Osteocyte (in vitro differentiated cells): ENCODE measurements around the gene PKDREJ. TPM values are rescaled to one million over a fixed set of nuclear protein-coding genes. Genes with fewer than 3 reads are reported as not detected.

Source experiments
- DNase-seq: peaks from one replicate; pipeline ENCODE4 v3.0.0; 2021; ENCODE audit warnings: mixed read lengths; ENCODE audit not compliant: unreplicated experiment; ENCODE audit errors: extremely low spot score
- H3K27ac Mint-ChIP-seq: one replicate; pipeline ENCODE4 v1.8.0; 2021; ENCODE audit warnings: mild to moderate bottlenecking, mixed read lengths; ENCODE audit not compliant: unreplicated experiment
- H3K27me3 Mint-ChIP-seq: one replicate; pipeline ENCODE4 v1.8.0; 2021; ENCODE audit warnings: mixed read lengths; ENCODE audit not compliant: unreplicated experiment
- H3K36me3 Mint-ChIP-seq: one replicate; pipeline ENCODE4 v1.8.0; 2021; ENCODE audit warnings: mixed read lengths; ENCODE audit not compliant: unreplicated experiment
- H3K4me1 Mint-ChIP-seq: one replicate; pipeline ENCODE4 v1.8.0; 2021; ENCODE audit warnings: mixed read lengths; ENCODE audit not compliant: unreplicated experiment
- H3K4me3 Mint-ChIP-seq: one replicate; pipeline ENCODE4 v1.8.0; 2021; ENCODE audit warnings: mild to moderate bottlenecking, moderate library complexity, mixed read lengths; ENCODE audit not compliant: unreplicated experiment
- H3K9me3 Mint-ChIP-seq: one replicate; pipeline ENCODE4 v1.8.0; 2021; ENCODE audit warnings: mixed read lengths; ENCODE audit not compliant: unreplicated experiment
- total RNA-seq: library from RNA; stranded (reverse); gene quantifications from 2 replicates; pipeline ENCODE4 v1.2.1, GENCODE V29; 2021
- TF ChIP-seq, protein P1 (sequence below): fragments of 200-600 bp; sonication (generic); IDR thresholded peaks from 2 replicates; pipeline ENCODE4 v1.5.0; 2021; ENCODE audit warnings: antibody characterized with exemption, mild to moderate bottlenecking, moderate library complexity

Gene PKDREJ
- total RNA-seq, 1 donor from 2014 or later, result not detected

DNA sequence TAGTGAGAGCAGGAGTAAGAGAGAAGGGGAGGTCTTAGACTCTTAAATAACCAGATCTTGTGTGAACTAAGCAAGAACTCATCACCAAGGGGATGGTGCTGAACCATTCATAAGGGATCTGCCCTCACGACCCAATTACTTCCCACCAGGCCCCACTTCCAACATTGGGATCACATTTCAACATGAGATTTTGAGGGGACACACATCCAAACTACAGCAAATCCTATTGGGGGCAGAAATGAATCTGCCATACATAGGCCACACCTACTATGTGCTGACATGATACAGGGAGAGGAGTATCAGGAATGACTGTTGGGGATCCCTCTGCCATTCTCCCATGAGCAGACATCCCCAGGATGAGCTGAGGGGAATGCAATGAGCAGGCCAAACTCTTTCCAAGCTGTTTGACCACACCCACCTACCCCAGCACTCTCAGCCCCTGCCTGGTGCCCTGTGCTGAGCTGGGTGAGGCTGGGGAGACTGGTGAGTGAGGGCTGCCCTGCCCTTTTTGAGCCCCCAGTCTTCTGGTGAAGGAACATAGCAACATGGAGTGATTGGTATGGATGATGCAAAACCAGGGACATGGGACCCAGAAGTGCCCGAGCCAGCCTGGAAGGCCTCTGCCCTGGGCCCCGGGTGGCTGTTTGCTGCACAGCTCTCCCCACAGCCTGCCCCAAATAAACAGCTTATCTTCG is 32.3 kb upstream of the PKDREJ start:
- no peak for DNase-seq
- Mint-ChIP-seq H3K36me3 (peaks cover 18% of the 10 kb centered on the region), H3K27me3 (no peaks in the 10 kb centered on the region), H3K4me1 (peaks cover 42% of the 10 kb centered on the region), H3K4me3 (peak overlapping the region; percentile 89), H3K9me3 (peaks cover 2% of the 10 kb centered on the region), H3K27ac (peak overlapping the region; percentile 97)
- TF ChIP-seq, protein P1, sequence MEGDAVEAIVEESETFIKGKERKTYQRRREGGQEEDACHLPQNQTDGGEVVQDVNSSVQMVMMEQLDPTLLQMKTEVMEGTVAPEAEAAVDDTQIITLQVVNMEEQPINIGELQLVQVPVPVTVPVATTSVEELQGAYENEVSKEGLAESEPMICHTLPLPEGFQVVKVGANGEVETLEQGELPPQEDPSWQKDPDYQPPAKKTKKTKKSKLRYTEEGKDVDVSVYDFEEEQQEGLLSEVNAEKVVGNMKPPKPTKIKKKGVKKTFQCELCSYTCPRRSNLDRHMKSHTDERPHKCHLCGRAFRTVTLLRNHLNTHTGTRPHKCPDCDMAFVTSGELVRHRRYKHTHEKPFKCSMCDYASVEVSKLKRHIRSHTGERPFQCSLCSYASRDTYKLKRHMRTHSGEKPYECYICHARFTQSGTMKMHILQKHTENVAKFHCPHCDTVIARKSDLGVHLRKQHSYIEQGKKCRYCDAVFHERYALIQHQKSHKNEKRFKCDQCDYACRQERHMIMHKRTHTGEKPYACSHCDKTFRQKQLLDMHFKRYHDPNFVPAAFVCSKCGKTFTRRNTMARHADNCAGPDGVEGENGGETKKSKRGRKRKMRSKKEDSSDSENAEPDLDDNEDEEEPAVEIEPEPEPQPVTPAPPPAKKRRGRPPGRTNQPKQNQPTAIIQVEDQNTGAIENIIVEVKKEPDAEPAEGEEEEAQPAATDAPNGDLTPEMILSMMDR, result no peak

DNA sequence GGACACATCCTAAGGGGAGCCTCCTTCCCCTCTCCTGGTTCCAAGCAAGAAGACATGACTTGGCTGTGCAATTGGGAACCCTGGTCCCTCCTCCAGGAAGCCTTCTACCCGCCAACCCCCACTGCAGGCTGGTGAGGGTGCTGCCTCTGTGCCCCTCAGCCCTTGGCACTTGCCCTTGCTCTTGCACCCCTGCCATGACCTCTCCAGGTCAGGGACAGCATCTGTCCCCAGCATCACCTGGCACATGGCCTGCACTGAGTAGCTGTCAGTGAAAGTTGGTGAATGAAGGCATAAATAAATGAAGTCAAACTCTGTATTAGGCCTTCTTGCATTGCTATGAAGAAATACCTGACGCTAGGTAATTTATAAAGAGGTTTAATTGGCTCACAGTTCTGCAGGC is 31.6 kb upstream of the PKDREJ start:
- H3K27ac Mint-ChIP-seq, result peak overlapping the region; percentile 62
- peaks cover 2% of the 10 kb centered on the region for H3K9me3 Mint-ChIP-seq
- peaks cover 18% of the 10 kb centered on the region for H3K36me3 Mint-ChIP-seq
- no peaks in the 10 kb centered on the region for H3K27me3 Mint-ChIP-seq
- TF ChIP-seq, protein P1, result no peak
- H3K4me3 Mint-ChIP-seq, result no peak overlapping the region
- H3K4me1 Mint-ChIP-seq, result peaks cover 40% of the 10 kb centered on the region
- DNase-seq, result no peak

DNA sequence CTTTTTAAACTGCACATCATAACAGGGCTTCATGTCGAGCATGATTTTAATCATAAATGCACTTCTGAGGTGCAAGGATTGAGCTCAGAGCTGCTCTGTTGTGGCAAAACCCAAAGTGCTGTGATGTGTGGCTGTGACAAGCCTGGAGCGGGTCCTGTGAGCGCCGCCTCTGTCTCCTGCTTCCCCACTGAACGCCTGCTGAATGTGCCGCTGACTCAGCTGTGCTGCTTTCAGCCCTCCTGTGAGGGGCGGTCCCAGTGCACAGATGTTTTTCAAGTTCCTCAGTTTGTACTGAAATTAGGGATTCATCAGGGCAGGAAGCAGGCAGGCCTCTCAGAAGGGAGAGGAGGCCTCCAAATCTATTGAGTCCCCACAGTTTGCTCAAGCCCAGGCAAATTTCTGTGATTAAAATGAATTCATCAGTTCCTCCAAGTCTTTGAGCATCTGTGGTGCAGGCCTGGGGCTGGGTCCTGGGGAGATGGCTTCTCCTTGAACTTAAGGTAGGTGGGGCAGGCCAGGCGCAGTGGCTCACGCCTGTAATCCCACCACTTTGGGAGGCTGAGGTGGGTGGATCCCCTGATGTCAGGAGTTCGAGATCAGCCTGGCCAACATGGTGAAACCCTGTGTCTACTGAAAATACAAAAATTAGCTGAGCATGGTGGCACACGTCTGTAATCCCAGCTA is 30.6 kb upstream of the PKDREJ start:
- peaks cover 18% of the 10 kb centered on the region for H3K36me3 Mint-ChIP-seq
- H3K27ac Mint-ChIP-seq, result peak overlapping the region; percentile 41
- H3K4me1 Mint-ChIP-seq, result peaks cover 34% of the 10 kb centered on the region
- H3K4me3 Mint-ChIP-seq, result no peak overlapping the region
- H3K27me3 Mint-ChIP-seq, result no peaks in the 10 kb centered on the region
- DNase-seq, result no peak
- TF ChIP-seq, protein P1, result no peak
- peaks cover 2% of the 10 kb centered on the region for H3K9me3 Mint-ChIP-seq

DNA sequence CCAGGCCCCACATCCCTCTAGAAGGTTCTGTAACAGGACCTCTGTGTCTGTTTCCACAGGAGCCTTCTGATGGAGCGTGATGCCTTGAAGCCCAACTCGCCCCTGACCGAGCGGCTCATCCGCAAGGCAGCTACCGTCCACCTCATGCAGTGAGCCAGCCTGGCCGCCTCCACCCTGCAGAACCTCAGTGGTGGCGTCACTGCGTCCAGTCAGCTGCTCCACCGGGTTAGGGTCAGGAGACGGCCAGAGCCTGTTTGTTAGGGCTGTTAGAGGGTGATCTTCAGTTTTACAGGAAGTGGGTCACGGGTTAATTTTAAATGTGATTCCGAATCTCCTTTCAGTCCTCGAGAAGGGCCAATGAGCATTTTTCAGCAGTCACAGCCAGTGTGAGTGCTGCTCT is 29.6 kb upstream of the PKDREJ start:
- TF ChIP-seq, protein P1, result no peak
- H3K4me3 Mint-ChIP-seq, result no peak overlapping the region
- no peaks in the 10 kb centered on the region for H3K27me3 Mint-ChIP-seq
- H3K4me1 Mint-ChIP-seq, result peaks cover 31% of the 10 kb centered on the region
- DNase-seq, result no peak
- H3K27ac Mint-ChIP-seq, result peak overlapping the region; percentile 3
- peaks cover 18% of the 10 kb centered on the region for H3K36me3 Mint-ChIP-seq
- peaks cover 2% of the 10 kb centered on the region for H3K9me3 Mint-ChIP-seq

DNA sequence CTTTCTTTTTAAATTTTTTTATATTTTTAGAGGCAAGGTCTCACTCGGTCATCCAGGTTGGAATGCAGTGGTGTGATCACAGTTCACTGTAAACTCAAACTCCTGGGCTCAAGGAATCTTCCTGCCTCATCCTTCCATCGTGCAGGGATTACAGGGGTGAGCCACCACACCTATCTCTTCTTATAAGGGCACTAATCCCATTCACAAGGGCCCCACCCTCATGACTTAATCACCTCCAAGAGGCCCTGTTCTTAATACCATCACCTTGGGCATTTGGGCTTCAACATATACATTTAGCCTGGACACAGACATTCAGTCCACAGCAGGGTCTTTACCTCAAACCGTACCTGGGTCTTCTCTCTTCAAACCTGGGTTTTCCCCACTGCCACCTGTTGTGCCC is 29.0 kb upstream of the PKDREJ start:
- Mint-ChIP-seq H3K4me1 (peaks cover 26% of the 10 kb centered on the region), H3K36me3 (peaks cover 18% of the 10 kb centered on the region), H3K4me3 (no peak overlapping the region), H3K27me3 (no peaks in the 10 kb centered on the region), H3K27ac (no peak overlapping the region), H3K9me3 (peaks cover 2% of the 10 kb centered on the region)
- TF ChIP-seq, protein P1, result no peak
- no peak for DNase-seq
